AG09319 (cell line): Measurements from ENCODE around the gene CRYZL1.
"Not testable (repeated sequence)": the region's sequence is repeated elsewhere in the genome, so short reads cannot be mapped to it uniquely, and the experiment has no call there.

ENCODE experiments used
- DNase-seq: peaks from one replicate; pipeline ENCODE4 v3.0.0-alpha.2; 2010; ENCODE audit warnings: low read depth; ENCODE audit errors: extremely low read depth
- TF ChIP-seq, protein P1 (sequence below): IDR thresholded peaks from 2 replicates; pipeline ENCODE4 v1.5.1; 2011; ENCODE audit warnings: low read depth, mild to moderate bottlenecking, inconsistent platforms, low read length, moderate library complexity

CRYZL1 gene

DNA sequence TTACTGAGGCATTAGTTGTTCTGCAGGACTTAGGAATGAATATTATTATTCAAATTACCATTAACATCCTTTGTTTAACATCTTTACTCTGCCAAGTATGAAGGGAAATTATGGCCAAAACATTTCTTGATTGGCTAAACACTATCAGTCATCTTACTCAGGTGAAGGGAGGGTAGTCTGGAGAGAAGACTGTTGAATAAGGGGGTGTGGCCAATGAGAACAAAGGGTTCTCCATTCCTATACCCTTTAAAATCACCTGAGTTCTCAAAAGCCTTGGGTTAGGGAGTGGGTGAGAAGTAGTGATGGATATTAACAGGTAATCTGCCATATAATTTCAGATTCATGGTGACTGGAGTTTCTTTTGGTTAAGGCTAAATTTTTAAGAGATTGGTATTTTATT is 19.3 kb downstream of the CRYZL1 start:
- TF ChIP-seq, protein P1, sequence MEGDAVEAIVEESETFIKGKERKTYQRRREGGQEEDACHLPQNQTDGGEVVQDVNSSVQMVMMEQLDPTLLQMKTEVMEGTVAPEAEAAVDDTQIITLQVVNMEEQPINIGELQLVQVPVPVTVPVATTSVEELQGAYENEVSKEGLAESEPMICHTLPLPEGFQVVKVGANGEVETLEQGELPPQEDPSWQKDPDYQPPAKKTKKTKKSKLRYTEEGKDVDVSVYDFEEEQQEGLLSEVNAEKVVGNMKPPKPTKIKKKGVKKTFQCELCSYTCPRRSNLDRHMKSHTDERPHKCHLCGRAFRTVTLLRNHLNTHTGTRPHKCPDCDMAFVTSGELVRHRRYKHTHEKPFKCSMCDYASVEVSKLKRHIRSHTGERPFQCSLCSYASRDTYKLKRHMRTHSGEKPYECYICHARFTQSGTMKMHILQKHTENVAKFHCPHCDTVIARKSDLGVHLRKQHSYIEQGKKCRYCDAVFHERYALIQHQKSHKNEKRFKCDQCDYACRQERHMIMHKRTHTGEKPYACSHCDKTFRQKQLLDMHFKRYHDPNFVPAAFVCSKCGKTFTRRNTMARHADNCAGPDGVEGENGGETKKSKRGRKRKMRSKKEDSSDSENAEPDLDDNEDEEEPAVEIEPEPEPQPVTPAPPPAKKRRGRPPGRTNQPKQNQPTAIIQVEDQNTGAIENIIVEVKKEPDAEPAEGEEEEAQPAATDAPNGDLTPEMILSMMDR: no peak
- DNase-seq: no peak

DNA sequence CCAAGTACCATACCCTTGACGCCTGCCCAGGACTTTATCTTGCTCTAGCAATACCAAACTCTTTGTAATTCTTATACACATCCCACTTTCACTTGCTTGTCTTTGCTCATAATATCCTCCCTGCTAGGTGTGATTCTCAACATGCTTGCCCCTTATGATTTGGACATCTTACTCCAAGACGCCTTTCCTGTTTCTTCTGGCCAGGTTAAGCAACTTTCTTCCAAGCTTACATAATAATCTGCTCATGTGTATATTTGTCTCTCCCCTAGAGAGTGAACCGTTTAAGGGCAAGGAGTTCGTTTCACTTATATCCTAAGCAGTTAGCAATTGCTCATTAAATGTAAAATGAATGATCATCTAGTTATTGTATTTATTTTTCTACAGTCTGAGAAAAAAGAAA is 21.8 kb downstream of the CRYZL1 start:
- no peak for DNase-seq
- TF ChIP-seq, protein P1: no peak

DNA sequence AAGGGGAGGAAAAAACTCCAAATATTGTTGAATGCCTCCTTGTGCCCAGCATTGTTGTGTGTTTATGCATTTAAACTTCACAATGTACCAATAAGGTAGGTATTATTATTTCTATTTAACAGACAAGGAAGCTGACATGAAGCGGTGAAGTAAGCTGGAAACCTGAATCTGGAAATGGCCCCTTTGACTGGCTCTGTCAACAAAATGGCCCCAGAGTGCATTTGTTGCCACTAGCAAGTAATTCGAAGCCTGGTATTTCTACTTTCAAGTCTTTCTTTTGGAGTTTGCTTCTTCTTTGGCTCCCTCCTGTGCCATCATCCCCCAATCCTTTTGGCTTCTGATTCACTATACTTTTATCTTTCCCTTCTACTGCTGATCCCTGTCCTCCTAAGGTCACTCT is 23.1 kb downstream of the CRYZL1 start:
- DNase-seq: no peak
- TF ChIP-seq, protein P1: no peak

DNA sequence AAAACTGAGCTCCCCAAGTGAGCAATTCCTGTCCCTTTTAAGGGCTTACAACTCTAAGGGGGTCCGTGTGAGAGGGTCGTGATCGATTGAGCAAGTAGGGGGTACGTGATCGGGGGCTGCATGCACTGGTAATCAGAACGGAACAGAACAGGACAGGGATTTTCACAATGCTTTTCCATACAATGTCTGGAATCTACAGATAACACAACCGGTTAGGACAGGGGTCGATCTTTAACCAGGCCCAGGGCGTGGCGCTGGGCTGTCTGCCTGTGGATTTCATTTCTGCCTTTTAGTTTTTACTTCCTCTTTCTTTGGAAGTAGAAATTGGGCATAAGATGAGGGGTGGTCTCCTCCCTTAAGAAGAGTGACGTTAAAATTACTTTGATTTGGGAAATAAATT is 24.0 kb downstream of the CRYZL1 start:
- not testable (repeated sequence) for DNase-seq

DNA sequence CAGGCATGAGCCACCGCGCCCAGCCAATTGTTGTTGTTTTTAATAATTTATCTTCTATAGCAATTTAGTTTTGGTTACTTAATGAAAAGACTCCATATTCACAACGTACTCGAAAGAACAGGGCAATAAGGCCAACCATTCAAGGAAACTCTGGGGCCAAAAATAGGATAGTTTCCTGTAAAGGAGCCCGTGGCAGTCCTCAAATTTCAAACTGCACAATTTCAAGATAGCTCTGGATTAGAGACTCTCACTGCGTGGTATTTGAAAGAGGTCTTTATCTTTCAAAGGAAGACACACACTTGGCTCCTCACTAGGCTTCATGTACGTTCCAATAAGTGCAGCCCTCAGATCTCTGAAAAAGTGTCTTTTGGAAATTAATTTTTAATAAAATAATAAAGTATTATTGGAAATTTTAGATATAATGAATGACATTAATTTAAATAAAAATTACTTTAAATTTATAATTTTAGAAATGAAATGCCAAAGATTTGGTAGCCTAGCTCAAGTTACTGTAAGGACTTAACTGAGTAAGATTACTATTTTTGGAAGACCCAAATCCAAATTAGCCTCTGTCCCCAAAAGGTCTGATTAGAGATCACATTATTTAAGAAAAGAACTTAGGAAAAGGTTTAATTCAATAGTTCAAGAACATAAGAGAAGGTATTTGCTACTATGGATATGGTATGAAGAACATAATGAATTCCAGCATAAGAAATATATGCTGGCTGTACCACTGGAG is 30.4 kb downstream of the CRYZL1 start:
- no peak for DNase-seq
- TF ChIP-seq, protein P1: no peak

DNA sequence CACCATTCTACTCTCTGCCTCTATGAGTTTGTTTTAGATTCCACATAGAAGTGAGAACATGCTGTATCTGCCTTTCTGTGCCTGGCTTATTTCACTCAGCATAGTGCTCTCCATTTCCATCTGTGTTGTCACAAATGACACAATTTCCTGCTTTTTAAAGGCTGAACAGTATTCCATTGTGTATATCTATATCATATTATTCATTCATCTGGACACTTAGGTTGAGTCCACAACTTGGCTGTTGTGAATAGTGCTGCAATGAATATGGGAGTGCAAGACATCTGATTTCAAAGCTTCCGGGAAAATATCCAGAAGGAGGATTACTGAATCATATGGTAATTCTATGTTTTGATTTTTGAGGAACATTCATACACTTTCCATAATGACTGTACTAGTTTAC is 33.0 kb downstream of the CRYZL1 start:
- TF ChIP-seq, protein P1: no peak
- DNase-seq: no peak

DNA sequence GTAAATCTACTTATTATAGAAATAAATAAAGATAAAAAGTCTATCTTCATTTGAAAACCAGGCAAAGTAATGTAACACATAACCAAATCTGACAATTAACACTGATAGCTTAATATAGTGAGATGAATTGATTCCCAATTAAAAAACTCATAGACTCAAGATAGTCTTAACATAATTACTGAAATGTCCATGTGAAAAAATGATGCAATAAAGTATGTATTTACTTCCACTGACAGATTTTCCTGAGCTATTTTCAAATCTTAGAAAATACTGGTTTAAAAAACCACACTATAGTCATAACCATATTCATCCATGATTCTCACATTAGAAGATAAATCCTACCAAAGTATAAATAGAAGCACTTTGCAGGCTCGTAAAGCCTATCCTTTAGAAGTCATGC is 43.5 kb downstream of the CRYZL1 start:
- TF ChIP-seq, protein P1: no peak
- DNase-seq: no peak

DNA sequence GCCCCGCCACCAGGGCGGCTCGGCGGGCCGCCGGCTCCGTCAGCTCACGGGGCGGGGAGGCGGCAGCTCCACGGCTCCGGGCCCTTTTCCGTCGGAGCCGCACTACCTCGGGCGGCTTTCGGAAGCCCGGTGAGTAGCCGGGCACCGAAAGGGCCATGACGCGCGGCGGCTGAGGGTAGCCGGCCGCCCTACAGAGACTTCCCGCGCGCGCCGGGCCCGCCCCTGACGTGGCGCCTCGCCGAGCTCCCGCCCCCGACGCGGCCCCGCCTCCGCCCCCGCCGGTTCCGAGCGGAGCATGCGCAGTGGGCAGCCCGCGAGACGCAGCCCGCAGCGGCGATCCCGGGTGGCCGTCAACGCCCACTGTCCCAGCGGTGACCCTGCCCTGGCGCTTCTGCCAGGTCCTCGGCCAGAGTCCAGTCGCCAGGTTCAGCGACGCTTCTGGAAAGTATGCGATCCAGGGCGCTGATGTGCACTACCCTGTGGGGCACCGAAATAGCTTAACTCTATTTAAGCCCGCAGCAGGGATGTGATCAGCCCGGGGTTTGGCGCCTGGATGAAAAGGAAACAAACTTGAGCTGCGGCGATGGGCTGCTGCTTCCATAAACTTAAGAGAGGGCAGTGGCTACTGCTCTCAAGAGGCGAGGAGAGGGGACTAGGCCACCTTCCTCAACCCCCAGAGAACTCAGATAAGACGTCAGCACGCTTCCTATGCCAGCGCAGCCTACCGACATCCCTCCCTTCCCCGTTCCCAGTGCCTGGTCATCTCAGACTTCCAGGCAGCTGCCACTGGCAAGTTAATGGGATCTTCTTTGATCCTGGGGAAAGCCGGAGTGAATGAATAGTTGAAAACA is 52.8 kb downstream of the CRYZL1 start, which contains the start of gene DONSON:
TSS of gene DONSON (minus strand) at position 200 of the 851 bp plus-strand sequence. CDS start at position 157, 43 bp downstream.
- peak; percentile 52 for DNase-seq
- TF ChIP-seq, protein P1: no peak
